NCI-H2196 treated with DMSO at 0.1 percent for 48 hours (cell line): ENCODE measurements around the gene IL17RC.

Source experiments
- DNase-seq: peaks from one replicate; lab custom pipeline; 2025; ENCODE audit not compliant: unreplicated experiment; lab: John Stamatoyannopoulos, UW

IL17RC gene

GRCh38 chr3:9942934-9943690 is 26.2 kb downstream of the IL17RC start:
- DNase-seq, result no peak

- DNase-seq, result no peak
These were observed 27.4 kb downstream of the IL17RC start for GRCh38 chr3:9944271-9944670.

- no peak for DNase-seq
These were observed 28.5 kb downstream of the IL17RC start for GRCh38 chr3:9945358-9945757.

GRCh38 chr3:9946112-9947024 is 29.5 kb downstream of the IL17RC start:
- DNase-seq, result no peak

- no peak for DNase-seq
These were observed 30.4 kb downstream of the IL17RC start for GRCh38 chr3:9947025-9947995.

- no peak for DNase-seq
These were observed 31.7 kb downstream of the IL17RC start for GRCh38 chr3:9948586-9948985.

GRCh38 chr3:9949115-9949514 is 32.2 kb downstream of the IL17RC start:
- DNase-seq, result no peak

GRCh38 chr3:9949626-9950025 is 32.7 kb downstream of the IL17RC start:
- no peak for DNase-seq

GRCh38 chr3:9951126-9951525 is 34.2 kb downstream of the IL17RC start:
- DNase-seq, result no peak

- DNase-seq, result no peak
These were observed 34.7 kb downstream of the IL17RC start for GRCh38 chr3:9951598-9951961.

GRCh38 chr3:9951962-9952805 is 35.3 kb downstream of the IL17RC start, which contains the start of gene PRRT3:
TSS of gene PRRT3 (minus strand) at chr3:9952408. CDS start at chr3:9950115, 2,293 bp downstream.
- DNase-seq, result no peak

GRCh38 chr3:9955067-9955502 is 38.2 kb downstream of the IL17RC start:
- no peak for DNase-seq

GRCh38 chr3:9955611-9956352 is 38.9 kb downstream of the IL17RC start:
- DNase-seq, result no peak

GRCh38 chr3:9957214-9957613 is 40.3 kb downstream of the IL17RC start:
- DNase-seq, result no peak

- no peak for DNase-seq
These were observed 48.4 kb downstream of the IL17RC start for GRCh38 chr3:9965200-9965875.

- no peak for DNase-seq
These were observed 49.9 kb downstream of the IL17RC start for GRCh38 chr3:9966841-9967240.

GRCh38 chr3:9969632-9970019 is 52.7 kb downstream of the IL17RC start:
- no peak for DNase-seq

GRCh38 chr3:9970020-9970652 is 53.2 kb downstream of the IL17RC start:
- DNase-seq, result no peak
